Karpas-422 (cell line): ENCODE measurements around the gene RAB44. TPM values are rescaled to one million over a fixed set of nuclear protein-coding genes. Genes with fewer than 3 reads are reported as not detected.

Source experiments
- DNase-seq: peaks from one replicate; pipeline ENCODE4 v3.0.0-alpha.2; 2015
- H2AFZ ChIP-seq: fragments of 200-600 bp; sonication (generic); 2 replicates; pipeline ENCODE4 v1.6.1; 2014; ENCODE audit warnings: antibody characterized with exemption, low read length, mixed read lengths
- H3K27ac ChIP-seq: fragments of 200-600 bp; sonication (generic); 2 replicates; pipeline ENCODE4 v1.5.1; 2014; ENCODE audit warnings: mild to moderate bottlenecking, low read length, moderate library complexity
- H3K27me3 ChIP-seq: fragments of 200-600 bp; sonication (generic); 2 replicates; pipeline ENCODE4 v1.6.1; 2014; ENCODE audit warnings: low read length, mixed read lengths
- H3K36me3 ChIP-seq: fragments of 200-600 bp; sonication (generic); 2 replicates; pipeline ENCODE4 v1.6.1; 2014; ENCODE audit warnings: low read length, mixed read lengths; ENCODE audit not compliant: insufficient read depth
- H3K4me1 ChIP-seq: fragments of 200-600 bp; sonication (generic); 2 replicates; pipeline ENCODE4 v1.6.1; 2014; ENCODE audit warnings: mild to moderate bottlenecking, low read length, mixed read lengths
- H3K4me2 ChIP-seq: fragments of 200-600 bp; sonication (generic); 2 replicates; pipeline ENCODE4 v1.6.1; 2014; ENCODE audit warnings: low read length, low read depth, mild to moderate bottlenecking; ENCODE audit not compliant: poor library complexity, severe bottlenecking
- H3K4me3 ChIP-seq: fragments of 200-600 bp; sonication (generic); 2 replicates; pipeline ENCODE4 v1.5.1; 2014; ENCODE audit warnings: mild to moderate bottlenecking, antibody characterized with exemption, low read length, mixed read lengths
- H3K79me2 ChIP-seq: fragments of 200-600 bp; sonication (generic); 2 replicates; pipeline ENCODE4 v1.6.1; 2014; ENCODE audit warnings: mild to moderate bottlenecking, low read length, mixed read lengths
- H3K9ac ChIP-seq: fragments of 200-600 bp; sonication (generic); 2 replicates; pipeline ENCODE4 v1.6.0; 2014; ENCODE audit warnings: low read length
- H3K9me2 ChIP-seq: fragments of 200-600 bp; sonication (generic), shearing (Covaris generic); replicated peaks from 2 replicates; pipeline ENCODE4 v1.6.0; 2014; ENCODE audit warnings: mild to moderate bottlenecking, low read length, moderate library complexity; ENCODE audit not compliant: insufficient read depth
- H3K9me3 ChIP-seq: fragments of 300-700, 200-600 bp; sonication (generic); 2 replicates; pipeline ENCODE4 v1.6.1; 2014; ENCODE audit warnings: low read length, mixed read lengths
- H4K20me1 ChIP-seq: fragments of 200-600 bp; sonication (generic); 2 replicates; pipeline ENCODE4 v1.6.1; 2014; ENCODE audit warnings: mild to moderate bottlenecking, antibody characterized with exemption, low read length, low read depth; ENCODE audit not compliant: insufficient read depth
- total RNA-seq: library from RNA; depleted of rRNA; stranded (reverse); fragments of >200 nt; shearing (Covaris generic); gene quantifications from 2 replicates; pipeline ENCODE4 v1.2.3, GENCODE V29; 2014; ENCODE audit warnings: low replicate concordance

Gene RAB44
- total RNA-seq, 1 experiment from 2014 or later, result not detected

DNA sequence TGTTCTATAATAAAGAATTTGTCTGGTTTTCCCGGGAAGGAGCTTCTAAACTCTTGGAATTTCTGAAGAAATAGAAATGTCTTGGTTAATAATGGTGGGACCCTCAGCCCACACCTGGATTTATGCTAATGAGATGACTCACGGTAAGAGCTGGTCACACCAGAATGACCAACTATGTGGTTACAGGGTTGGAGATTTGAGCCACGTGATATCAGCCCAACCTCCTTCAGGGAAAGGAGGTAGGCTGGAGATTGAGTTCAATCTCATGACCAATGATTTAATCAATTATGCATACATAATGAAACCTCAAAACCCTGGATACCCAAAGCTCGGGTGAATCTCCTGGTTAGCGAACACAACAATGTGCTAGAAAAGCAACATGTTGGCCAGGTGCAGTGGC is 41.2 kb upstream of the RAB44 start:
- no peak overlapping the region for H2AFZ ChIP-seq
- peaks cover 7% of the 10 kb centered on the region for H3K4me1 ChIP-seq
- no peaks in the 10 kb centered on the region for H3K9me3 ChIP-seq
- no peaks in the 10 kb centered on the region for H3K27me3 ChIP-seq
- H3K36me3 ChIP-seq, result no peaks in the 10 kb centered on the region
- no peak overlapping the region for H3K9ac ChIP-seq
- H3K4me3 ChIP-seq, result no peak overlapping the region
- H3K4me2 ChIP-seq, result no peak overlapping the region
- no peaks in the 10 kb centered on the region for H3K79me2 ChIP-seq
- DNase-seq, result no peak
- H3K27ac ChIP-seq, result no peak overlapping the region
- no peaks in the 10 kb centered on the region for H3K9me2 ChIP-seq
- peaks cover 10% of the 10 kb centered on the region; the same call in 1 of the 2 replicates for H4K20me1 ChIP-seq

DNA sequence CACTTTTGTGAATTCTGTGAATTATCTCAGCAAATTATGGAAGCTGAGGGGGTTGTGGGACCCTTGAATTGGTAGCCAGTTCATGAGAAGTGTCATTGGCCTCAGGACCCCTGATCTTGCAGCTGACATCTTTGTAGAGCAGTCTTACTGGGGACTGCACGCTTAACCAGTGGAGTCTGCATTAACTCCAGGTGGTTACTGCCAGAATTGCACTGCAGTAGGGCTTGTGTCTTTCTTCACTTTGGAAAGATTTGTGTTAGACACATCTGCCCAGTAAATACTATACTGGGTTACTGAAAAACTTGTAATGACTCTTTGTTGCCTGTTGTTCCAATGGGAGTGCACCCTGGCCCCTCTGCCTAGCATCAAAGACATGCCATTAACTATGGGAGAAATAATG is 40.4 kb upstream of the RAB44 start:
- Histone ChIP-seq H3K4me1 (peaks cover 14% of the 10 kb centered on the region), H3K4me3 (no peak overlapping the region), H2AFZ (no peak overlapping the region), H3K4me2 (no peak overlapping the region), H3K9me2 (no peaks in the 10 kb centered on the region), H3K79me2 (no peaks in the 10 kb centered on the region), H3K9me3 (no peaks in the 10 kb centered on the region), H3K27me3 (peaks cover 2% of the 10 kb centered on the region; the same call in 1 of the 2 replicates), H3K9ac (no peak overlapping the region), H4K20me1 (peaks cover 15% of the 10 kb centered on the region; the same call in 1 of the 2 replicates), H3K27ac (no peak overlapping the region), H3K36me3 (no peaks in the 10 kb centered on the region)
- no peak for DNase-seq

DNA sequence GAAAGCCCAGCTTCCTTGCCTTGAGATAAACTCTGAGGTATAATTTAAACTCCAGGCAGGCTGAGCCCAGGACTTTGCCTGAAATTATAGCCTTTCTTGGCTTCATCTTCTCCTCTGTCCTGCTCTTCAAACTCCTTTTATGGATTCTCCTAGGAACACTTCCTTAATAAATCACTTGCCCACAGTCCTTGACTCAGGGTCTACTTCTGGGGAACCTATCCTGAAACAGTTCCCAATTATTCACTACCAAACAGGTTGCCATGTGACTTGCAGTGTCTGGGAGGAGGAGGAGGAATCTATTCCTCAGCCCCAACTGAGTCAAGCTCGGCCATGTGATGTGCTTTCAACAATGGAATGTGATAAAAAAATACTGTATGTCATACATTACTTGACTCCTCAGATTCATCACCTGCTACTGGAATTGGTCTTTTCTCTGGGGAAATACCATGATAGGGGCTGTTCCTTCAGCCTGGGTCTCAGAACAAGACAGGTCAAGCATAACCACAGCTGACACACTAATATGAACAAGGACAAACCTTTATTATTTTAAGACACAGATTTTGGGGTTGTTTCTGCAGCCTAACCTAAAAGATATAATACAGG is 39.6 kb upstream of the RAB44 start:
- peaks cover 2% of the 10 kb centered on the region; the same call in 1 of the 2 replicates for H3K27me3 ChIP-seq
- H3K27ac ChIP-seq, result no peak overlapping the region
- H3K9me2 ChIP-seq, result no peaks in the 10 kb centered on the region
- H4K20me1 ChIP-seq, result peaks cover 15% of the 10 kb centered on the region; the same call in 1 of the 2 replicates
- no peaks in the 10 kb centered on the region for H3K9me3 ChIP-seq
- H3K79me2 ChIP-seq, result no peaks in the 10 kb centered on the region
- no peaks in the 10 kb centered on the region for H3K36me3 ChIP-seq
- DNase-seq, result no peak
- H3K9ac ChIP-seq, result no peak overlapping the region
- H3K4me2 ChIP-seq, result no peak overlapping the region
- H2AFZ ChIP-seq, result no peak overlapping the region
- H3K4me1 ChIP-seq, result peaks cover 22% of the 10 kb centered on the region
- H3K4me3 ChIP-seq, result no peak overlapping the region

DNA sequence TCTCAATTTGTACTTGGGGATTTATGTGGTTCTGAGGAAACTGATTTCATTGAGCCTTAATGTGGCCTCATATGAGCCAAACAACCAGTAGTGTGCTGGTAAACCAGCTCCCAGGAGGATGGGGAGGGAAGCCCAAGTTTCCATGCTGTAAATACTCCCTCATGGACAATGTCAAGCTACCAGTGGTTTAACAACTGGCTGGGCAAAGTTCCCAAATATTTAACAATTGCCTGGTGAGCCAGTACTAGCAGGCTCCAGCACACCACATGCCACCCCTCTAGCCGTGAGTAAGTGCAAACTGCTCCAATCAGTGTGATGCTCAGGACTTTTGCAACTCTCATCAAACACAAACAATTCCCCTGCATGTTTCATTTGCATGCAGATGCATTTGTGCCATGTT is 38.4 kb upstream of the RAB44 start:
- no peak overlapping the region for H3K4me3 ChIP-seq
- peaks cover 2% of the 10 kb centered on the region; the same call in 1 of the 2 replicates for H3K27me3 ChIP-seq
- peaks cover 15% of the 10 kb centered on the region; the same call in 1 of the 2 replicates for H4K20me1 ChIP-seq
- H3K9me3 ChIP-seq, result no peaks in the 10 kb centered on the region
- DNase-seq, result no peak
- no peak overlapping the region for H3K4me2 ChIP-seq
- no peaks in the 10 kb centered on the region for H3K36me3 ChIP-seq
- no peak overlapping the region for H3K27ac ChIP-seq
- peaks cover 34% of the 10 kb centered on the region for H3K4me1 ChIP-seq
- H2AFZ ChIP-seq, result no peak overlapping the region
- no peak overlapping the region for H3K9ac ChIP-seq
- no peaks in the 10 kb centered on the region for H3K9me2 ChIP-seq
- H3K79me2 ChIP-seq, result no peaks in the 10 kb centered on the region

DNA sequence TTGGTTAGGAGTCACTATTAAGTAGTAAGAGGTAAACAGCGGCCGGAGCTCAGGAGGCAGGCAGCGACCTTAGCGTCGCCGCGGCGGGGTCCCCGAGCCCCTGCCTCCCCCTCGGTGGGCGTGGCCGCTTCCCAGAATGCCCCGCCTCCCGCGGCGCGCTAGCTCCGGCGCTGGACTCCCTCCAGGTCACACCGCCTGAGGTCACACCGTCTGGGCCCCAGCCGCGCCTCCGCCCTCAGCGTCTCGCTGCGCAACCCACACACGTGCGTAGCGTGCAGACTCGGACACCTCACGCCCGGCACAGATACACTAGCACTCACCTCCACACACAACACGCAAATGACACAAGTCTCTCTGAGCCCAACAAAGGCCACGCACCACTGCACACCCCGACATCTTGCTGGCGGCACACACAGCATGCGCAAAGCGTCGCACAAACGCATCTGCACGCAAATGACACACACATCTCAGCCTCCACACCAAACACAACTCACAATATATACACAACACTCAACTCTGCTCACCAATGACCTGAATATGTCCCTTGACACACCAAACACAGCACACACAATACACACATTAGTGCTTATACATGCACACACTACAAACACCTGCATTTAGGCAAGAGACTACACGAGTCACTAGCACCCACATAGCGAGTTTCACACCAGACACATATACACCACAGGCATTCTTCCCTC is 36.7 kb upstream of the RAB44 start:
- DNase-seq, result no peak
- H3K4me3 ChIP-seq, result no peak overlapping the region
- H3K4me1 ChIP-seq, result peaks cover 51% of the 10 kb centered on the region
- no peak overlapping the region for H3K9ac ChIP-seq
- peaks cover 2% of the 10 kb centered on the region; the same call in 1 of the 2 replicates for H3K27me3 ChIP-seq
- H3K9me2 ChIP-seq, result no peaks in the 10 kb centered on the region
- H4K20me1 ChIP-seq, result peaks cover 15% of the 10 kb centered on the region; the same call in 1 of the 2 replicates
- no peaks in the 10 kb centered on the region for H3K36me3 ChIP-seq
- no peak overlapping the region for H3K27ac ChIP-seq
- no peaks in the 10 kb centered on the region for H3K79me2 ChIP-seq
- H3K4me2 ChIP-seq, result no peak overlapping the region
- H3K9me3 ChIP-seq, result no peaks in the 10 kb centered on the region
- H2AFZ ChIP-seq, result no peak overlapping the region

DNA sequence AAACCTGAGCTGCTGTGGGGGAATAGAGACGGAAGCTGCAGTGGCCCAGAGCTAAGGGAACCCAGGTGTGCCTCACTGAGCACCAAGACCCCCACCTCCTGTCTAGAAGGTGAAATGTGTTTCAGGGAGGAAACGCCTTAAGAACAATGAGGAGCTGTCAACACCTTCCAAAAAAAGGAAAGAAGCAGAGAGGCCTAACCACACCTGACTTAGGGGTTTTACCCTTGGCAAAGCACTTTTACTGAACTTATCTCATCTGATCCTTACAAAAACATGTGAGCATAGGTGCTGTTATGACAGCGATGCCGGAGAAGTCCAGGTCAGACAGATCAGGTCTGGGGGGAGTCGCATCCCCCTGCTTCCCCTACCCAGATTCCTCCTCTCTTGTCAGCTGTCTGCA is 35.2 kb upstream of the RAB44 start:
- Histone ChIP-seq H3K4me1 (peaks cover 66% of the 10 kb centered on the region), H3K4me2 (peak overlapping the region; percentile 38), H3K9me2 (no peaks in the 10 kb centered on the region)

DNA sequence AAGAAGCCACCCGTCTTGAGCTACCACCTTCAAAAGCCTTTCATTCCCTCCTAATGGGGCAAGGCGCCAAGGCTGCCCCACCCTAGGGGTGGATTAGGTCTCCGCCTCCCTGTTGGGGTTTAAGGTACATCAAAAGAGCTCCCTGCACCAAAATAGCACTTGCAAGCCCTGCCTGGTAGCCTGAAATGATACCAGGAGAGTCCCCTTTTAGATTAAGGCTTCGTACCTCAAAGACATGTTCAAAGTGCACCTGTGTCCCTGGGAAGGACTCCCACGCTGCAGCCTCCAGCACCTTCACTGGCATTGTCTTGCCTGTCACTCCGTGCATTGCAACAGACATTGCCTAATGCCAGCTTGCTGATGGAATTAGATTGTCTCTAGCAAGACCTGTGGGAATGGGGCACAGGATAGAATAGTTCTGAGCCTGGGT is 34.8 kb upstream of the RAB44 start:
- DNase-seq, result peak; percentile 61

More for the DNA sequence above, 35.2 kb upstream of the RAB44 start:
- Histone ChIP-seq H3K27me3 (peaks cover 2% of the 10 kb centered on the region; the same call in 1 of the 2 replicates), H3K36me3 (no peaks in the 10 kb centered on the region), H3K79me2 (no peaks in the 10 kb centered on the region), H3K9me3 (no peaks in the 10 kb centered on the region), H3K9ac (no peak overlapping the region), H3K4me3 (no peak overlapping the region), H3K27ac (no peak overlapping the region), H4K20me1 (peaks cover 15% of the 10 kb centered on the region; the same call in 1 of the 2 replicates), H2AFZ (no peak overlapping the region)
- DNase-seq, result no peak

More for the DNA sequence above, 34.8 kb upstream of the RAB44 start:
- H3K4me2 ChIP-seq, result peak overlapping the region; percentile 38
- no peaks in the 10 kb centered on the region for H3K9me3 ChIP-seq
- no peak overlapping the region for H2AFZ ChIP-seq
- H3K9me2 ChIP-seq, result no peaks in the 10 kb centered on the region
- no peak overlapping the region for H3K27ac ChIP-seq
- peaks cover 2% of the 10 kb centered on the region; the same call in 1 of the 2 replicates for H3K27me3 ChIP-seq
- H4K20me1 ChIP-seq, result peaks cover 15% of the 10 kb centered on the region; the same call in 1 of the 2 replicates
- no peaks in the 10 kb centered on the region for H3K36me3 ChIP-seq
- H3K4me1 ChIP-seq, result peaks cover 70% of the 10 kb centered on the region
- no peaks in the 10 kb centered on the region for H3K79me2 ChIP-seq
- no peak overlapping the region; the same call in 1 of the 2 replicates for H3K4me3 ChIP-seq
- H3K9ac ChIP-seq, result no peak overlapping the region
